C4-2B (cell line): ENCODE data around the gene GRID1.
"Not testable (repeated sequence)": the region's sequence is repeated elsewhere in the genome, so short reads cannot be mapped to it uniquely, and the experiment has no call there.

ENCODE experiments used
- H3K27ac ChIP-seq: fragments of 450-650 bp; 2 replicates; pipeline ENCODE4 v1.5.1; 2017
- CTCF ChIP-seq: fragments of 450-650 bp; conservative IDR thresholded peaks from 2 replicates; pipeline ENCODE4 v1.5.1; 2017; ENCODE audit warnings: mild to moderate bottlenecking
- ZFX ChIP-seq: fragments of 450-650 bp; IDR thresholded peaks from 2 replicates; pipeline ENCODE4 v1.6.1; 2017

Gene GRID1

GRCh38 chr10:85850736-85851135 lies 515.9 kb downstream of the GRID1 start:
- TF ChIP-seq CTCF (no peak), ZFX (no peak)
- H3K27ac ChIP-seq = no peak overlapping the region

- no peak overlapping the region for H3K27ac ChIP-seq
- TF ChIP-seq CTCF = no peak
These were observed 517.3 kb downstream of the GRID1 start for GRCh38 chr10:85849315-85849714.

GRCh38 chr10:85848756-85849155 lies 517.8 kb downstream of the GRID1 start:
- no peak overlapping the region for H3K27ac ChIP-seq
- no peak for TF ChIP-seq CTCF

GRCh38 chr10:85847085-85847484 lies 519.5 kb downstream of the GRID1 start:
- no peak overlapping the region for H3K27ac ChIP-seq
- TF ChIP-seq ZFX = no peak
- TF ChIP-seq CTCF = no peak

GRCh38 chr10:85838660-85839059 lies 527.9 kb downstream of the GRID1 start:
- not testable (repeated sequence) for H3K27ac ChIP-seq

- TF ChIP-seq ZFX (no peak), CTCF (no peak)
- no peak overlapping the region for H3K27ac ChIP-seq
These were observed 533.6 kb downstream of the GRID1 start for GRCh38 chr10:85832988-85833387.

GRCh38 chr10:85831422-85831821 lies 535.2 kb downstream of the GRID1 start:
- TF ChIP-seq CTCF = no peak

GRCh38 chr10:85826377-85826776 lies 540.2 kb downstream of the GRID1 start:
- TF ChIP-seq ZFX = no peak
- TF ChIP-seq CTCF = no peak
- no peak overlapping the region for H3K27ac ChIP-seq

More at GRCh38 chr10:85831422-85831821, 535.2 kb downstream of the GRID1 start:
- no peak overlapping the region for H3K27ac ChIP-seq
